GM08714 (cell line): Measurements from ENCODE around the gene MYH9.
"Not testable (repeated sequence)": the region's sequence is repeated elsewhere in the genome, so short reads cannot be mapped to it uniquely, and the experiment has no call there.

Experiments
- H3K4me3 ChIP-seq: fragments of 200-500 bp; sonication (Bioruptor generic); 2 replicates; pipeline ENCODE4 v1.5.1; 2014; ENCODE audit warnings: mild to moderate bottlenecking, low read length, inconsistent platforms
- ZNF274 ChIP-seq: IDR thresholded peaks from 2 replicates; pipeline ENCODE4 v1.6.1; 2012; ENCODE audit warnings: mild to moderate bottlenecking, low read depth, low read length

Gene MYH9

GRCh38 chr22:36285017-36285416 lies 102.8 kb downstream of the MYH9 start:
- no peak for TF ChIP-seq ZNF274
- no peak overlapping the region for H3K4me3 ChIP-seq

GRCh38 chr22:36284171-36284571 lies 103.6 kb downstream of the MYH9 start:
- H3K4me3 ChIP-seq = no peak overlapping the region
- TF ChIP-seq ZNF274 = no peak

GRCh38 chr22:36282328-36282831 lies 105.4 kb downstream of the MYH9 start:
- H3K4me3 ChIP-seq = no peak overlapping the region
- TF ChIP-seq ZNF274 = no peak

- H3K4me3 ChIP-seq = no peak overlapping the region
- TF ChIP-seq ZNF274 = no peak
Measured at GRCh38 chr22:36281781-36282327, 105.9 kb downstream of the MYH9 start.

GRCh38 chr22:36280379-36280778 lies 107.4 kb downstream of the MYH9 start:
- no peak for TF ChIP-seq ZNF274
- no peak overlapping the region for H3K4me3 ChIP-seq

- no peak overlapping the region for H3K4me3 ChIP-seq
- TF ChIP-seq ZNF274 = no peak
Measured at GRCh38 chr22:36279219-36279666, 108.5 kb downstream of the MYH9 start.

GRCh38 chr22:36277482-36278291 lies 110.1 kb downstream of the MYH9 start:
- TF ChIP-seq ZNF274 = no peak
- no peak overlapping the region for H3K4me3 ChIP-seq

GRCh38 chr22:36274531-36274930 lies 113.2 kb downstream of the MYH9 start:
- no peak overlapping the region for H3K4me3 ChIP-seq
- TF ChIP-seq ZNF274 = no peak

GRCh38 chr22:36271951-36272350 lies 115.8 kb downstream of the MYH9 start:
- H3K4me3 ChIP-seq = not testable (repeated sequence)

GRCh38 chr22:36271231-36271630 lies 116.5 kb downstream of the MYH9 start:
- not testable (repeated sequence) for H3K4me3 ChIP-seq

GRCh38 chr22:36267896-36268485 lies 119.8 kb downstream of the MYH9 start:
- H3K4me3 ChIP-seq = no peak overlapping the region
- no peak for TF ChIP-seq ZNF274

- H3K4me3 ChIP-seq = no peak overlapping the region
- TF ChIP-seq ZNF274 = no peak
Measured at GRCh38 chr22:36267058-36267457, 120.7 kb downstream of the MYH9 start.

- not testable (repeated sequence) for H3K4me3 ChIP-seq
Measured at GRCh38 chr22:36263886-36264664, 123.7 kb downstream of the MYH9 start.

- H3K4me3 ChIP-seq = not testable (repeated sequence)
Measured at GRCh38 chr22:36263216-36263673, 124.5 kb downstream of the MYH9 start.

GRCh38 chr22:36262307-36262706 lies 125.5 kb downstream of the MYH9 start:
- H3K4me3 ChIP-seq = not testable (repeated sequence)

- H3K4me3 ChIP-seq = not testable (repeated sequence)
Measured at GRCh38 chr22:36261675-36262074, 126.1 kb downstream of the MYH9 start.
